ENCODE data around the gene PLXNC1. TPM values are rescaled to one million over a fixed set of nuclear protein-coding genes. Genes with fewer than 3 reads are reported as not detected.
A peak's percentile ranks its signal among the peaks of the same experiment; 100 is the strongest.

The PLXNC1 gene
- total RNA-seq, 6 donors from 2014 or later: 14.1 to 51.3 (median 24.6) TPM

DNA sequence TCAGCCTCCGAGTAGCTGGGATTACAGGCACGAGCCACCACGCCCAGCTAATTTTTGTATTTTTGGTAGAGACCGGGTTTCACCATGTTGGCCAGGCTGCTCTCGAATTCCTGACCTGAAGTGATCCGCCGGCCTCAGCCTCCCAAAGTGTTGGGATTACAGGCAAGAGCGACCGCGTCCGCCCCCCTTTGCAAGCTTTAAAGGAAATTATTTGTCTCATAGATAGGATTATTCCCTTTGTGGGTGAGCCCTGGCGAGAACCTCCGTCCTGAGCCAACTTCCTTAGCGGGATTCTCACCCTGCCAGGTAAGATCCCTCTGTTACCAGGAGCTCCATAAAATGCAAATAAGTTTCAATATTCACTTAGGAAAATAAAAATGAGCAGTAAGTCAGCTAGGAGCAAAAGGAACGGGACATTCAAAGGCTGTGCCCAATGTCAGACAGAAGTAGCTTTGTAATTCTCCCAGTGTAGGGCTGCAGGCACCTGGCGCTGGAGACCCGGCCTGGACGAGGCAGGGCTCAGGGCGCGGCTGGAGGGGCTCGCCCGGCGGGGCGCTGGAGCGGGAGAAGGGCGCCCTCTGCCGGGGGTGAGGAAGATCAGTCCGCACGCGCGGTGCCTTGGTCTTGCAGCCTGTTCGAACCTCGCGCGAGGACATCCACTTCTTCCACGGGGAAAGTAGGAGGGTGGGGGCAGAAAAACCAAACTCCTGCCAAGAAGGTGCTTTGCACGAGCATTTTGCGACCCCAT lies 47.2 kb upstream of the PLXNC1 start:
- ATAC-seq (ENCODE audit: low FRiP score in 2 of 2) (peak; percentile 93 to 96), DNase-seq (peak; percentile 86 to 91)
- Histone ChIP-seq H3K4me1 (peaks cover 10 to 19% (median 15%) of the 10 kb centered on the region in 4 donors), H3K27me3 (no peaks in the 10 kb centered on the region), H3K27ac (peak overlapping the region in 1 of 4 donors; percentile 60), H3K36me3 (no peaks in the 10 kb centered on the region), H3K4me3 (peak overlapping the region; percentile 63 to 70 (median 66)), H3K9me3 (no peaks in the 10 kb centered on the region)
- TF ChIP-seq POLR2A (IDR thresholded peaks at IDR 0.05): no peak
- peak; percentile 9 to 39 for TF ChIP-seq POLR2AphosphoS5 (IDR thresholded peaks at IDR 0.05)
- no peak for TF ChIP-seq EP300 (IDR thresholded peaks at IDR 0.05)
- TF ChIP-seq, protein P1, sequence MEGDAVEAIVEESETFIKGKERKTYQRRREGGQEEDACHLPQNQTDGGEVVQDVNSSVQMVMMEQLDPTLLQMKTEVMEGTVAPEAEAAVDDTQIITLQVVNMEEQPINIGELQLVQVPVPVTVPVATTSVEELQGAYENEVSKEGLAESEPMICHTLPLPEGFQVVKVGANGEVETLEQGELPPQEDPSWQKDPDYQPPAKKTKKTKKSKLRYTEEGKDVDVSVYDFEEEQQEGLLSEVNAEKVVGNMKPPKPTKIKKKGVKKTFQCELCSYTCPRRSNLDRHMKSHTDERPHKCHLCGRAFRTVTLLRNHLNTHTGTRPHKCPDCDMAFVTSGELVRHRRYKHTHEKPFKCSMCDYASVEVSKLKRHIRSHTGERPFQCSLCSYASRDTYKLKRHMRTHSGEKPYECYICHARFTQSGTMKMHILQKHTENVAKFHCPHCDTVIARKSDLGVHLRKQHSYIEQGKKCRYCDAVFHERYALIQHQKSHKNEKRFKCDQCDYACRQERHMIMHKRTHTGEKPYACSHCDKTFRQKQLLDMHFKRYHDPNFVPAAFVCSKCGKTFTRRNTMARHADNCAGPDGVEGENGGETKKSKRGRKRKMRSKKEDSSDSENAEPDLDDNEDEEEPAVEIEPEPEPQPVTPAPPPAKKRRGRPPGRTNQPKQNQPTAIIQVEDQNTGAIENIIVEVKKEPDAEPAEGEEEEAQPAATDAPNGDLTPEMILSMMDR (IDR thresholded peaks at IDR 0.05): peak; percentile 86 to 96 (median 94)
- WGBS, 2 donors: 27 to 35% methylated on average over 31 to 38 of the region's 38 CpGs

DNA sequence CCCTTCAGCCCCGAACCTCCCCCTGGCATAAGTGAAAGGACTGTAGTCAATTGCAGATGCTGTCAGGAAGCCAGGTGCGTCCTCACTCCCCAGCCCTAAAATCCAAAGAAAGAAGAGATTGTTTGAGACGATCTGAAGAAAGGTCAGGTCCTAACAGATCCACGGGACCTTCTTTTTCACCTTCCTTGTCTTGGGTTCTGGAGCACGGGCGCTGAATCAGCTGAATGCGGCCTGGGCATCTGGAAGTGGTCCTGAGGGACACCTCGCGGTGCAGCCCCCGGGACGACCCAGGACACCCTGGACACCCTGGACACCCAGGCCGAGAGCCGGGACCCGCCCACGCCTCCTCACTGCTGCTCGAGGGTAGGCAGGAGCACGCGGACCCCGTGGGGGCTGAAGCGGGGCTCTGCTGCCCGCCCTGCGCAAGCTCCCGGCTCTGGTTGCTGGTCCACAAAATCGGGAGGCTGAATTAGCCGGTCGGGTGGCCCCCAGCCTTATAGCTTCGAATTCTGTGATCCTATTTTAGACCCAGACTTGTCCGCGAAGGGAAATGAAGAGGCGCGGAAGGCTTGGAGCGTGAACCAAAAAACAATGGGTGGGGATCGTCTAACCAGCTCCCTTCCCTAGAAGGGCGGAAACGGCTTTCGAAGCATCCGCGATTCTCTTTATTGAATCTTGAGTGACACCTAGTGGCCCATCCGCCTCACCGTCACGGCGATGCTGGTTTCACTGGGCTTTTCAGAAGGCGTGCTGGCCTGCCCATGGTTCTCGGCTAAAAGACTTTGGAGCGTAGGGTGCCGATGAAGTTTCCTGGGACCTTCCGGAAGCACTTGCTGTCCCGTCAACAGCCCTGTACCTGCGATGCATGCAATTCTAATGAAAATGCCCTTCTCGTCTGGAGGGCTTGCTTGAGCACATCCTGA lies 46.4 kb upstream of the PLXNC1 start:
- Histone ChIP-seq H3K9me3 (no peaks in the 10 kb centered on the region), H3K27me3 (no peaks in the 10 kb centered on the region), H3K36me3 (no peaks in the 10 kb centered on the region), H3K4me1 (peaks cover 10 to 19% (median 15%) of the 10 kb centered on the region in 4 donors), H3K4me3 (peak overlapping the region; percentile 63 to 70 (median 66)), H3K27ac (peak overlapping the region in 2 of 4 donors; percentile 60 to 72)
- TF ChIP-seq, protein P1 (IDR thresholded peaks at IDR 0.05): peak; percentile 72 to 92 (median 87)
- TF ChIP-seq POLR2AphosphoS5 (IDR thresholded peaks at IDR 0.05) (peak in 1 of 2 donors; percentile 47), EP300 (IDR thresholded peaks at IDR 0.05) (no peak)
- peak; percentile 90 to 96 for ATAC-seq (ENCODE audit: low FRiP score in 2 of 2)
- 2 to 3% methylated on average over 15 to 42 of the region's 50 CpGs for WGBS, 2 donors
- peak; percentile 89 to 91 for DNase-seq

DNA sequence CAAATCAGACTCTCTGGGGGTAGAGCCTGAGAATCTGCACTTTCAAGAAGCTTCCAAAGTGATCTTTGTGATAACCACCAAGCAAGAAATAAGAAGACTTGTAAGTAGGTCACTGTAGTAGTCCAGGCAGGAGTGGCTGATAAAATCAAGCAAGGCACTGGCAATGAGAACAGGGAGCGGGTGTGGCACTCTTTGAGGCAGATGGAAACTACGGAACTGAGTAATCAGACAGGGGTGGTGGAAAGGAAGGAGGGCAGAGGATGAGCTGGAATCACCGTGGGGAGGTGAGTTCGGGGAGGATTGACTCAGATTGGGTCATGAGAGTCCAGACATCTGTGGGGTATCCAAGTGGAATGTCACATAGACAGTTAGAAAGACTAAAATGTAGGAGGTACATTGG lies 44.4 kb upstream of the PLXNC1 start:
- Histone ChIP-seq H3K9me3 (no peaks in the 10 kb centered on the region), H3K4me1 (peaks cover 10 to 19% (median 15%) of the 10 kb centered on the region in 4 donors), H3K36me3 (no peaks in the 10 kb centered on the region), H3K4me3 (no peak overlapping the region), H3K27me3 (no peaks in the 10 kb centered on the region), H3K27ac (no peak overlapping the region)
- ATAC-seq (ENCODE audit: low FRiP score in 2 of 2) (no peak), DNase-seq (no peak)
- TF ChIP-seq, protein P1 (IDR thresholded peaks at IDR 0.05): no peak
- no peak for TF ChIP-seq EP300 (IDR thresholded peaks at IDR 0.05)
- no peak for TF ChIP-seq POLR2AphosphoS5 (IDR thresholded peaks at IDR 0.05)
- TF ChIP-seq POLR2A (IDR thresholded peaks at IDR 0.05): no peak
- WGBS, 2 donors: 73 to 77% methylated on average over 4 of the region's 4 CpGs

- TF ChIP-seq POLR2AphosphoS5 (IDR thresholded peaks at IDR 0.05): no peak
- no peak for TF ChIP-seq POLR2A (IDR thresholded peaks at IDR 0.05)
- TF ChIP-seq EP300 (IDR thresholded peaks at IDR 0.05): no peak
- TF ChIP-seq, protein P1 (IDR thresholded peaks at IDR 0.05): no peak
- no peak for DNase-seq
- 74 to 75% methylated on average over 4 of the region's 4 CpGs for WGBS, 2 donors
Observed at GRCh38 chr12:94107910-94108309, 40.5 kb upstream of the PLXNC1 start.

More at GRCh38 chr12:94107910-94108309, 40.5 kb upstream of the PLXNC1 start:
- Histone ChIP-seq H3K27ac (no peak overlapping the region), H3K4me3 (no peak overlapping the region), H3K4me1 (no peaks in the 10 kb centered on the region), H3K36me3 (no peaks in the 10 kb centered on the region), H3K9me3 (no peaks in the 10 kb centered on the region), H3K27me3 (no peaks in the 10 kb centered on the region)
- no peak for ATAC-seq (ENCODE audit: low FRiP score in 2 of 2)

Data from upper lobe of left lung (tissue), 6 donors.